B cell (primary cell): ENCODE data around the gene TNFRSF12A. TPM values are rescaled to one million over a fixed set of nuclear protein-coding genes. Genes with fewer than 3 reads are reported as not detected.

Source experiments
- ATAC-seq: fragments of 200-7000 bp; cut with Tn5 transposase; one replicate; pipeline ENCODE4 v1.10.0; 2021; ENCODE audit warnings: low read depth, mild to moderate bottlenecking, moderate number of reproducible peaks, moderate library complexity
- CTCF ChIA-PET: fragments of 350-600 bp; sonication (Branson Sonifier 250); formaldehyde crosslinking; loops from one replicate; lab custom pipeline; 2021; ENCODE audit warnings: antibody characterized with exemption, inconsistent platforms; lab: Charles Lee
- POLR2A ChIA-PET: fragments of 350-600 bp; sonication (Branson Sonifier 250); formaldehyde crosslinking; loops from one replicate; lab custom pipeline; 2021; ENCODE audit warnings: antibody characterized with exemption; lab: Charles Lee
- DNase-seq: peaks from one replicate; pipeline ENCODE4 v3.0.0; 2013
- H2AFZ ChIP-seq: 2 replicates; pipeline ENCODE4 v1.6.1; 2012; ENCODE audit warnings: mild to moderate bottlenecking, low read depth, low read length; ENCODE audit not compliant: insufficient read depth, poor library complexity, severe bottlenecking
- H3K27ac ChIP-seq, 2 donors: 1 replicate in 1 of 2; 2 replicates in 1 of 2; pipeline ENCODE4 v1.5.1; 2012 to 2013; ENCODE audit warnings: low read length in 2 of 2, mild to moderate bottlenecking in 2 of 2, moderate library complexity in 1 of 2
- H3K27me3 ChIP-seq, 4 experiments: fragments of 200-600 bp in 1 of 4; sonication (generic) in 1 of 4; replicated peaks in 1 of 4; 1 replicate in 2 of 4; 2 replicates in 2 of 4; pipeline versions ENCODE4 v1.6.1 to v1.7.0; 2013 to 2016; ENCODE audit warnings: low read length in 3 of 4, mild to moderate bottlenecking in 2 of 4, mixed read lengths in 1 of 4, moderate library complexity in 1 of 4; ENCODE audit not compliant: insufficient read depth in 4 of 4, control insufficient read depth in 3 of 4; ENCODE audit errors: control extremely low read depth in 1 of 4
- H3K36me3 ChIP-seq, 2 experiments: replicated peaks in 1 of 2; 1 replicate in 1 of 2; 2 replicates in 1 of 2; pipeline versions ENCODE4 v1.6.1 to v1.7.1; 2013; ENCODE audit warnings: low read length in 1 of 2; ENCODE audit not compliant: insufficient read depth in 2 of 2, control insufficient read depth in 1 of 2; ENCODE audit errors: control extremely low read depth in 1 of 2, extremely low read depth in 1 of 2
- H3K4me1 ChIP-seq, 2 donors: fragments of 200-600 bp in 1 of 2; sonication (generic) in 1 of 2; 1 replicate in 1 of 2; 2 replicates in 1 of 2; pipeline versions ENCODE4 v1.5.1 to v1.6.1; 2013 to 2017; ENCODE audit warnings: low read length in 2 of 2; ENCODE audit not compliant: control insufficient read depth in 2 of 2, insufficient read depth in 2 of 2
- H3K4me2 ChIP-seq: replicated peaks from 2 replicates; pipeline ENCODE3; 2012; ENCODE audit warnings: mild to moderate bottlenecking, low read depth, low read length; ENCODE audit not compliant: poor library complexity, severe bottlenecking
- H3K4me3 ChIP-seq, 5 experiments: fragments of 200-600 bp in 1 of 5; sonication (generic) in 1 of 5; 1 replicate in 3 of 5; 2 replicates in 2 of 5; pipeline versions ENCODE4 v1.5.1 to v1.7.0; 2011 to 2016; ENCODE audit warnings: low read length in 4 of 5, mild to moderate bottlenecking in 4 of 5, low read depth in 2 of 5, control low read depth in 1 of 5, moderate library complexity in 1 of 5; ENCODE audit not compliant: insufficient read depth in 1 of 5; ENCODE audit errors: control extremely low read depth in 1 of 5, extremely low read depth in 1 of 5
- H3K79me2 ChIP-seq: fragments of 200-600 bp; sonication (generic); one replicate; pipeline ENCODE4 v1.6.0; 2016; ENCODE audit warnings: low read length; ENCODE audit not compliant: control insufficient read depth, insufficient read depth
- H3K9ac ChIP-seq: fragments of 200-600 bp; sonication (generic); 2 replicates; pipeline ENCODE4 v1.6.1; 2017; ENCODE audit warnings: mild to moderate bottlenecking, low read length, moderate library complexity
- H3K9me3 ChIP-seq, 3 donors: one replicate each; pipeline versions ENCODE4 v1.6.1 to v1.7.1; 2013; ENCODE audit warnings: low read length in 2 of 3; ENCODE audit not compliant: control insufficient read depth in 2 of 3, insufficient read depth in 1 of 3; ENCODE audit errors: control extremely low read depth in 1 of 3
- H4K20me1 ChIP-seq: 2 replicates; pipeline ENCODE4 v1.6.0; 2012; ENCODE audit warnings: mild to moderate bottlenecking, low read length; ENCODE audit not compliant: insufficient read depth, control insufficient read depth, poor library complexity, severe bottlenecking
- H3K27ac Mint-ChIP-seq: one replicate; pipeline ENCODE4 v1.8.0; 2021; ENCODE audit warnings: mixed read lengths
- H3K27me3 Mint-ChIP-seq: one replicate; pipeline ENCODE4 v1.8.0; 2021; ENCODE audit warnings: mixed read lengths
- H3K4me1 Mint-ChIP-seq: one replicate; pipeline ENCODE4 v1.8.0; 2021; ENCODE audit warnings: mixed read lengths
- H3K4me3 Mint-ChIP-seq: one replicate; pipeline ENCODE4 v1.8.0; 2021; ENCODE audit warnings: mixed read lengths
- H3K9me3 Mint-ChIP-seq: one replicate; pipeline ENCODE4 v1.8.0; 2022; ENCODE audit warnings: mixed read lengths; ENCODE audit not compliant: insufficient read depth
- EZH2 ChIP-seq: IDR thresholded peaks from 2 replicates; pipeline ENCODE4 v1.6.1; 2012; ENCODE audit warnings: borderline replicate concordance, low read depth, mild to moderate bottlenecking, moderate library complexity, low read length; ENCODE audit not compliant: insufficient read depth, poor library complexity, severe bottlenecking
- WGBS: methylation state at CpG from one replicate; pipeline ENCODE4 v1.1.5; 2013; ENCODE audit warnings: missing lambda C conversion rate; ENCODE audit not compliant: insufficient coverage; 5-methylcytosine and 5-hydroxymethylcytosine counted together
- intact Hi-C: fragments of 100-400 bp; cut with micrococcal nuclease; formaldehyde crosslinking; loops from one replicate; pipeline ENCODE4 v1.10.0; 2022
- polyA plus RNA-seq: library from polyadenylated mRNA; depleted of rRNA; stranded (reverse); fragments of >200 nt; gene quantifications from 2 replicates; pipeline ENCODE4 v1.2.3, GENCODE V29; 2012
- total RNA-seq, 2 donors: library from RNA; stranded (reverse); fragments of 120-200 nt in 1 of 2; gene quantifications; 1 replicate in 1 of 2; 2 replicates in 1 of 2; pipeline versions ENCODE4 v1.2.3 to v1.2.4, GENCODE V29; 2013 to 2022
- TF ChIP-seq, protein P1 (sequence below): fragments of 200-600 bp; IDR thresholded peaks from one replicate; pipeline ENCODE4 v1.8.0; 2022; ENCODE audit warnings: antibody characterized with exemption, mild to moderate bottlenecking

TNFRSF12A gene
- total and polyA plus RNA-seq, 2 donors (not counting 1 experiment from before 2014, with no cell fraction given): 0.61 to 1.3 TPM

DNA sequence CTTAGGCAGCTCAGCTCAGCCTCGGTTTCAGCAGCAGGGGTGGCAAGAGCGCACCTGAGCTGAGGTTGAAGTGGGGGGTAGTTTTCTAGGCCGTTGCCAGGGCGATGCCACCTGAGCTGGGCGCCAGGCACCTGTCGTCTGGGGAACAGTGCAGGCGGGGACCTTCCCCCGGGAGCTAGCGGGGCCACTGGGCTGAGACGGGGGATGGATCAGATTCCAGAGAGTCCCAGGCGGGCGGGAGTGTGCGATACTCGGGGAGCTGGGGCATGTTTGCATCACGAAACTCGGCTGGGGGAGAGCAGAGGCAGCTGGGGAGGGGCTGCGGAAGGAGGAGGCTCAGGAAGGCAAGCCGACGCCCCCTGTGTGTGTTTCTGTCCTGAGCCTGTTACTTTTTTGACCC is 7.9 kb upstream of the TNFRSF12A start:
- H3K4me2 ChIP-seq: no peak overlapping the region
- 45% methylated on average over 18 of the region's 19 CpGs for WGBS
- no peaks in the 10 kb centered on the region for H3K9me3 Mint-ChIP-seq

DNA sequence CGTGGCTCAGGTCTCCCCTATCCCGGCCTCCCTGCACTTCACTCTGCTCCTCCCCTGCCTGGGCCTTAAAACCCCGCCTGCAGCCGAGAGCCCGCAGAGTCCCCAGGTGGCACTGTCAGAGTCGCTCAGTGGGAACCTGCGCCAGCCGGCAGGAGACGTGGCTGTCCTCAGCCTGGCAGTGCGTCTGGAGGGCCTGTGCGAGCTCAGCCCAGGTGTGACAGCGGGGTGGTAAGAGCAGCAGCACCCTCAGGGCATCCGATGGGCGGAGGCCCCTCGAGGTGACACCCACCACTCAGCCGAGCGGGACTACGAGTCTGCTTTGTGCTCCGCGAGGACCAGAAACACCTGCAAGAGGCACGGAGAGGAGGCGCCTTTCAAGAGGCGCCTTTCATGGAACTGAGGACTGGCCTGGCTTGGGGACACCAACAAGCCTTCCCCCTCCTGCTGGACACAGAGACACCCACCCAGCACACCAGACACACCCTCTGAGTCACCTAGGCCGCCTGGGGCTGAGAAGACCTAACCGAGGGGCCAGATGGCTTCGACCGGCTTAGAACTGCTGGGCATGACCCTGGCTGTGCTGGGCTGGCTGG is 7.2 kb upstream of the TNFRSF12A start, which contains the start of gene CLDN9:
Gene CLDN9 (plus strand): TSS at position 96 of the 593 bp plus-strand sequence. CDS start 440 bp downstream, at position 536.
- 54% methylated on average over 27 of the region's 27 CpGs for WGBS
- TF ChIP-seq EZH2: no peak
- TF ChIP-seq, protein P1, sequence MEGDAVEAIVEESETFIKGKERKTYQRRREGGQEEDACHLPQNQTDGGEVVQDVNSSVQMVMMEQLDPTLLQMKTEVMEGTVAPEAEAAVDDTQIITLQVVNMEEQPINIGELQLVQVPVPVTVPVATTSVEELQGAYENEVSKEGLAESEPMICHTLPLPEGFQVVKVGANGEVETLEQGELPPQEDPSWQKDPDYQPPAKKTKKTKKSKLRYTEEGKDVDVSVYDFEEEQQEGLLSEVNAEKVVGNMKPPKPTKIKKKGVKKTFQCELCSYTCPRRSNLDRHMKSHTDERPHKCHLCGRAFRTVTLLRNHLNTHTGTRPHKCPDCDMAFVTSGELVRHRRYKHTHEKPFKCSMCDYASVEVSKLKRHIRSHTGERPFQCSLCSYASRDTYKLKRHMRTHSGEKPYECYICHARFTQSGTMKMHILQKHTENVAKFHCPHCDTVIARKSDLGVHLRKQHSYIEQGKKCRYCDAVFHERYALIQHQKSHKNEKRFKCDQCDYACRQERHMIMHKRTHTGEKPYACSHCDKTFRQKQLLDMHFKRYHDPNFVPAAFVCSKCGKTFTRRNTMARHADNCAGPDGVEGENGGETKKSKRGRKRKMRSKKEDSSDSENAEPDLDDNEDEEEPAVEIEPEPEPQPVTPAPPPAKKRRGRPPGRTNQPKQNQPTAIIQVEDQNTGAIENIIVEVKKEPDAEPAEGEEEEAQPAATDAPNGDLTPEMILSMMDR: no peak
- no peak for DNase-seq
- no peak within 1 kb of the TSS for H3K4me3 ChIP-seq
- no peaks in the 10 kb centered on the region for H3K9me3 Mint-ChIP-seq
- H3K27ac ChIP-seq: no peak within 1 kb of the TSS
- no peak within 1 kb of the TSS for H2AFZ ChIP-seq
- peaks cover 22% of the 10 kb centered on the region for H3K27me3 Mint-ChIP-seq
- no peaks in the 10 kb centered on the region for H4K20me1 ChIP-seq
- no peak within 1 kb of the TSS for H3K9ac ChIP-seq
- H3K27ac Mint-ChIP-seq: no peak within 1 kb of the TSS
- CTCF ChIA-PET: interaction anchor here (0.9 kb wide), 1 partner anchor 17 kb away, joined by 4 read pairs; no protein-coding TSS in a partner anchor
- peaks cover 9% of the 10 kb centered on the region for H3K4me1 Mint-ChIP-seq
- peaks cover 0 to 30% (median 13%) of the 10 kb centered on the region in 4 experiments for H3K27me3 ChIP-seq
- no peaks in the 10 kb centered on the region for H3K79me2 ChIP-seq
- POLR2A ChIA-PET: no interaction called here
- peaks cover 9 to 11% of the 10 kb centered on the region in 2 donors for H3K4me1 ChIP-seq
- no peaks in the 10 kb centered on the region for H3K36me3 ChIP-seq
- H3K4me2 ChIP-seq: no peak within 1 kb of the TSS
- no peak for ATAC-seq
- no peak within 1 kb of the TSS for H3K4me3 Mint-ChIP-seq
- H3K9me3 ChIP-seq: peaks cover 0 to 13% (median 0%) of the 10 kb centered on the region in 3 donors
- intact Hi-C loops: no loop called here

More for the DNA sequence above, 7.9 kb upstream of the TNFRSF12A start:
- intact Hi-C loops: no loop called here
- H3K27me3 ChIP-seq: peaks cover 0 to 25% (median 9%) of the 10 kb centered on the region in 4 experiments
- TF ChIP-seq, protein P1: no peak
- no peak for TF ChIP-seq EZH2
- H3K27me3 Mint-ChIP-seq: peaks cover 21% of the 10 kb centered on the region
- peaks cover 15% of the 10 kb centered on the region for H3K4me1 Mint-ChIP-seq
- DNase-seq (no peak), ATAC-seq (no peak)
- peaks cover 15 to 16% of the 10 kb centered on the region in 2 donors for H3K4me1 ChIP-seq
- no peak overlapping the region for H2AFZ ChIP-seq
- no peak overlapping the region for H3K27ac ChIP-seq
- H3K36me3 ChIP-seq: no peaks in the 10 kb centered on the region
- ChIA-PET CTCF (interaction anchor here (0.9 kb wide), 1 partner anchor 18 kb away, joined by 4 read pairs; no protein-coding TSS in a partner anchor), POLR2A (no interaction called here)
- H3K79me2 ChIP-seq: no peaks in the 10 kb centered on the region
- H3K4me3 Mint-ChIP-seq: no peak overlapping the region
- no peak overlapping the region for H3K9ac ChIP-seq
- no peak overlapping the region for H3K27ac Mint-ChIP-seq
- H3K9me3 ChIP-seq: peaks cover 0 to 16% (median 0%) of the 10 kb centered on the region in 3 donors
- H3K4me3 ChIP-seq: no peak overlapping the region
- H4K20me1 ChIP-seq: no peaks in the 10 kb centered on the region
